GM12878 (cell line): ENCODE data around the gene LEP. TPM values are rescaled to one million over a fixed set of nuclear protein-coding genes. Genes with fewer than 3 reads are reported as not detected.

ENCODE experiments used
- ATAC-seq: fragments of 200-7000 bp; cut with Tn5 transposase; 3 replicates; pipeline ENCODE4 v1.9.1; 2020; ENCODE audit warnings: mild to moderate bottlenecking, moderate library complexity
- BruUV-seq: library from RNA; stranded (reverse); fragments of 400-500 nt; replicated peaks from 2 replicates; lab custom pipeline; 2021; lab: Mats Ljungman, UMichigan
- CTCF ChIA-PET: fragments of 300-600 bp; sonication (Branson Sonifier 250); formaldehyde crosslinking; extraction: SDS; loops from one replicate; lab custom pipeline; 2021; ENCODE audit warnings: inconsistent platforms; lab: Yijun Ruan, JAX
- POLR2A ChIA-PET: fragments of 350-600 bp; formaldehyde crosslinking; extraction: SDS; loops from one replicate; lab custom pipeline; 2021; ENCODE audit warnings: inconsistent platforms; lab: Charles Lee
- RAD21 ChIA-PET: fragments of 300-600 bp; sonication (Branson Sonifier 250); formaldehyde crosslinking; loops from one replicate; lab custom pipeline; 2023; ENCODE audit warnings: antibody characterized with exemption; ENCODE audit not compliant: unreplicated experiment; lab: Charles Lee
- SMC1A ChIA-PET: fragments of 300-600 bp; sonication (Branson Sonifier 250); formaldehyde crosslinking; loops from one replicate; lab custom pipeline; 2023; ENCODE audit not compliant: unreplicated experiment, uncharacterized antibody; lab: Charles Lee
- DNase-seq: peaks from one replicate; pipeline ENCODE4 v3.0.0-alpha.2; 2011; ENCODE audit warnings: low read depth, low spot score
- FAIRE-seq: peaks from 3 replicates; lab custom pipeline; 2011; peaks lifted over from hg19 to GRCh38; lab: Jason Lieb, UNC
- H2AFZ ChIP-seq: 2 replicates; pipeline ENCODE4 v1.6.0; 2011; ENCODE audit warnings: low read depth, low read length, control low read depth; ENCODE audit not compliant: control insufficient read depth
- H3K27ac ChIP-seq: 2 replicates; pipeline ENCODE4 v1.5.1; 2011; ENCODE audit warnings: control low read depth; ENCODE audit not compliant: control insufficient read depth, insufficient read depth
- H3K27me3 ChIP-seq, 2 experiments: replicated peaks in 1 of 2; 2 replicates each; pipeline versions ENCODE4 v1.6.0 to v1.6.1; 2011; ENCODE audit warnings: low read length in 1 of 2; ENCODE audit not compliant: control insufficient read depth in 2 of 2, insufficient read depth in 2 of 2
- H3K36me3 ChIP-seq, 2 experiments: 2 replicates each; pipeline ENCODE4 v1.5.1; 2011; ENCODE audit warnings: low read length in 1 of 2; ENCODE audit not compliant: control insufficient read depth in 2 of 2, insufficient read depth in 2 of 2
- H3K4me1 ChIP-seq: 2 replicates; pipeline ENCODE4 v1.6.1; 2011; ENCODE audit warnings: mild to moderate bottlenecking, low read length, moderate library complexity, mixed read lengths; ENCODE audit not compliant: control insufficient read depth, insufficient read depth
- H3K4me2 ChIP-seq: 2 replicates; pipeline ENCODE4 v1.6.0; 2011; ENCODE audit warnings: control low read depth; ENCODE audit not compliant: control insufficient read depth, insufficient read depth
- H3K4me3 ChIP-seq: fragments of 200-600 bp; sonication (generic); 2 replicates; pipeline ENCODE4 v1.5.1; 2016
- H3K79me2 ChIP-seq: 2 replicates; pipeline ENCODE4 v1.6.0; 2011; ENCODE audit warnings: low read length; ENCODE audit not compliant: control insufficient read depth, insufficient read depth
- H3K9ac ChIP-seq: 2 replicates; pipeline ENCODE4 v1.8.0; 2011; ENCODE audit warnings: low read length, control low read depth, mixed read lengths; ENCODE audit not compliant: control insufficient read depth, insufficient read depth
- H3K9me3 ChIP-seq: replicated peaks from 3 replicates; pipeline ENCODE4 v1.5.1; 2011; ENCODE audit warnings: mild to moderate bottlenecking, low read length; ENCODE audit not compliant: control insufficient read depth, insufficient read depth
- H4K20me1 ChIP-seq: 2 replicates; pipeline ENCODE4 v1.6.0; 2011; ENCODE audit not compliant: control insufficient read depth, insufficient read depth
- BRCA1 ChIP-seq: IDR thresholded peaks from 2 replicates; pipeline ENCODE4 v1.6.1; 2011; ENCODE audit warnings: low read depth, low read length, improper control_type of control experiment
- CEBPB ChIP-seq, 2 experiments: fragments of 150-350 bp in 1 of 2; IDR thresholded peaks; 2 replicates each; pipeline ENCODE4 v1.6.1; 2012 to 2014; ENCODE audit warnings: low read depth in 2 of 2, low read length in 2 of 2, borderline replicate concordance in 1 of 2, inconsistent platforms in 1 of 2
- EGR1 ChIP-seq, 2 experiments: IDR thresholded peaks; 1 replicate in 1 of 2; 2 replicates in 1 of 2; pipeline ENCODE4 v1.6.1; 2011 to 2012; ENCODE audit warnings: low read depth in 2 of 2, low read length in 2 of 2, borderline replicate concordance in 1 of 2, mild to moderate bottlenecking in 1 of 2, moderate library complexity in 1 of 2
- IRF3 ChIP-seq: fragments of 450-650 bp; IDR thresholded peaks from 2 replicates; pipeline ENCODE4 v1.6.1; 2014; ENCODE audit warnings: mild to moderate bottlenecking
- JUND ChIP-seq: IDR thresholded peaks from 2 replicates; pipeline ENCODE4 v1.6.1; 2012; ENCODE audit warnings: low read depth, mild to moderate bottlenecking, low read length, improper control_type of control experiment, moderate library complexity
- NKRF ChIP-seq: fragments of 450-650 bp; conservative IDR thresholded peaks from 2 replicates; pipeline ENCODE4 v1.6.1; 2017; ENCODE audit warnings: mild to moderate bottlenecking, moderate library complexity
- PKNOX1 ChIP-seq: fragments of 450-650 bp; IDR thresholded peaks from 2 replicates; pipeline ENCODE4 v1.6.1; 2016; ENCODE audit warnings: mild to moderate bottlenecking
- RAD21 ChIP-seq: IDR thresholded peaks from 2 replicates; pipeline ENCODE4 v1.6.1; 2011; ENCODE audit warnings: mild to moderate bottlenecking, low read depth, low read length, moderate library complexity; ENCODE audit not compliant: insufficient read depth
- RFX5 ChIP-seq: IDR thresholded peaks from 2 replicates; pipeline ENCODE4 v1.6.1; 2011; ENCODE audit warnings: low read depth, low read length, improper control_type of control experiment
- RUNX3 ChIP-seq: IDR thresholded peaks from 2 replicates; pipeline ENCODE4 v1.6.1; 2012; ENCODE audit warnings: low read length, inconsistent platforms
- SMC3 ChIP-seq: IDR thresholded peaks from 2 replicates; pipeline ENCODE4 v1.6.1; 2011; ENCODE audit warnings: low read length, improper control_type of control experiment, borderline replicate concordance
- TCF3 ChIP-seq: IDR thresholded peaks from 2 replicates; pipeline ENCODE4 v1.6.1; 2012; ENCODE audit warnings: low read depth, mild to moderate bottlenecking, low read length, borderline replicate concordance; ENCODE audit not compliant: insufficient read depth
- ZBTB33 ChIP-seq: fragments of 450-650 bp; IDR thresholded peaks from 2 replicates; pipeline ENCODE4 v1.6.1; 2017; ENCODE audit warnings: mild to moderate bottlenecking
- ZBTB4 ChIP-seq: fragments of 450-650 bp; formaldehyde crosslinking; IDR thresholded peaks from 2 replicates; pipeline ENCODE4 v1.4.0; 2022; ENCODE audit warnings: mild to moderate bottlenecking, moderate library complexity
- ZNF384 ChIP-seq: IDR thresholded peaks from 2 replicates; pipeline ENCODE4 v1.6.1; 2012; ENCODE audit warnings: low read depth, mild to moderate bottlenecking, low read length, improper control_type of control experiment, borderline replicate concordance
- WGBS: methylation state at CpG from one replicate; pipeline ENCODE4 v1.1.6; 2016; ENCODE audit warnings: low lambda C conversion rate; ENCODE audit not compliant: insufficient replicate concordance, insufficient coverage; ENCODE audit errors: missing lambda C conversion rate; 5-methylcytosine and 5-hydroxymethylcytosine counted together
- in situ Hi-C: fragments of 300-500 bp; cut with MboI; formaldehyde crosslinking; loops from 9 replicates; pipeline ENCODE4 v1.14.3; 2018; ENCODE audit warnings: mixed read lengths
- intact Hi-C: fragments of 100-400 bp; cut with micrococcal nuclease; formaldehyde crosslinking; loops from one replicate; pipeline ENCODE4 v1.14.2; 2022; ENCODE audit not compliant: unreplicated experiment
- polyA plus RNA-seq, 11 experiments: library from polyadenylated mRNA; depleted of rRNA in 4 of 11; unstranded in 6 of 11; stranded (reverse) in 5 of 11; fragments of >200 nt; fragmentation: Nextera tagmentation in 4 of 11; fragmentation: Illumina TruSeq in 1 of 11; extraction: Ambion mirVana in 4 of 11; extraction: Trizol in 1 of 11; gene quantifications; 1 replicate in 1 of 11; 2 replicates in 10 of 11; pipeline versions ENCODE4 v1.2.1 to v1.2.3, GENCODE V29; 2011 to 2016; ENCODE audit warnings: inconsistent platforms in 2 of 11, missing spikeins in 2 of 11, low read depth in 1 of 11
- total RNA-seq, 4 experiments: library from RNA; depleted of rRNA in 3 of 4; stranded (reverse); fragments of >200 nt in 3 of 4; fragmentation: Illumina TruSeq in 1 of 4; extraction: Trizol in 1 of 4; gene quantifications; 2 replicates each; pipeline versions ENCODE4 v1.2.1 to v1.2.3, GENCODE V29; 2013 to 2021

Gene LEP
- total and polyA plus RNA-seq, 10 of the 15 experiments (the other 5 are each of a cell fraction or from before 2014, with no cell fraction given), result not detected

- POLR2A ChIA-PET, result no interaction called here
- no peaks in the 10 kb centered on the region for H3K79me2 ChIP-seq
- H3K27ac ChIP-seq, result no peak overlapping the region
- SMC1A ChIA-PET, result no interaction called here
- H3K4me2 ChIP-seq, result no peak overlapping the region
- no peak overlapping the region for H3K9ac ChIP-seq
- 30% methylated on average over 5 of the region's 5 CpGs for whole genome bisulfite sequencing
- in situ Hi-C loops, result no loop called here
- intact Hi-C loops, result no loop called here
- no peak for ATAC-seq
- no peaks in the 10 kb centered on the region for H4K20me1 ChIP-seq
- no peaks in the 10 kb centered on the region for H3K4me1 ChIP-seq
- H3K9me3 ChIP-seq, result no peaks in the 10 kb centered on the region
- no peak for FAIRE-seq
- no peaks in the 10 kb centered on the region for H3K27me3 ChIP-seq
- H3K4me3 ChIP-seq, result no peak overlapping the region
- no peaks in the 10 kb centered on the region for H3K36me3 ChIP-seq
- RAD21 ChIA-PET, result no interaction called here
- CTCF ChIA-PET, result interaction anchor here (0.7 to 1.1 kb wide), 3 partner anchors 10 to 225 kb away, joined by 3 to 5 read pairs (median 3); no protein-coding TSS in a partner anchor
- no TSS peak for BruUV-seq
- DNase-seq, result no peak
- no peak overlapping the region for H2AFZ ChIP-seq
- no peak for TF ChIP-seq EGR1 (IDR thresholded peaks at IDR 0.05; ENCODE audit: borderline replicate concordance in 1 of 2, low read depth in 2 of 2, low read length in 2 of 2)
- no peak for TF ChIP-seq ZBTB4 (CRISPR knock-in tag)
- TF ChIP-seq SMC3, result no peak
- TF ChIP-seq NKRF, result no peak
- no peak for TF ChIP-seq BRCA1
- TF ChIP-seq IRF3, result no peak
- TF ChIP-seq RFX5, result no peak
- no peak for TF ChIP-seq TCF3
- no peak for TF ChIP-seq RUNX3
- no peak for TF ChIP-seq PKNOX1
- TF ChIP-seq CEBPB (IDR thresholded peaks at IDR 0.05; ENCODE audit: borderline replicate concordance in 1 of 2, low read depth in 2 of 2, low read length in 2 of 2), result no peak
- TF ChIP-seq ZNF384, result no peak
- no peak for TF ChIP-seq ZBTB33
- no peak for TF ChIP-seq JUND
- TF ChIP-seq RAD21, result no peak
These were observed 10.1 kb upstream of the LEP start for GRCh38 chr7:128231021-128231420.
